ENCODE results near the gene PLCB1. TPM values are rescaled to one million over a fixed set of nuclear protein-coding genes. Genes with fewer than 3 reads are reported as not detected.

Gene PLCB1
- total and polyA plus RNA-seq, 7 donors, result 1.5 to 10.7 (median 4.2) TPM

- DNase-seq (no peak), ATAC-seq (no peak)
- no peak overlapping the region for H3K27ac ChIP-seq
- no peaks in the 10 kb centered on the region for H3K36me3 ChIP-seq (ENCODE audit: insufficient read depth in 1 of 2, low read depth in 1 of 2)
- WGBS, 3 donors, result 62 to 63% (median 63%) methylated on average over 3 of the region's 3 CpGs
- intact Hi-C loops (cut with DNase I), result no loop called here
- no peaks in the 10 kb centered on the region for H3K27me3 ChIP-seq (ENCODE audit: insufficient read depth in 3 of 3, low read length in 2 of 3)
- no peaks in the 10 kb centered on the region for H3K9me3 ChIP-seq
- H3K4me1 ChIP-seq, result peaks cover 10% of the 10 kb centered on the region
- H3K4me3 ChIP-seq, result no peak overlapping the region
- TF ChIP-seq CTCF (IDR thresholded peaks at IDR 0.05), result no peak
Observed at GRCh38 chr20:8219403-8219802, 87.3 kb downstream of the PLCB1 start.

- DNase-seq (no peak), ATAC-seq (no peak)
- Histone ChIP-seq H3K4me3 (no peak overlapping the region), H3K27me3 (ENCODE audit: insufficient read depth in 3 of 3, low read length in 2 of 3) (no peaks in the 10 kb centered on the region), H3K36me3 (ENCODE audit: insufficient read depth in 1 of 2, low read depth in 1 of 2) (no peaks in the 10 kb centered on the region), H3K27ac (no peak overlapping the region), H3K9me3 (no peaks in the 10 kb centered on the region), H3K4me1 (peaks cover 5% of the 10 kb centered on the region)
- no peak for TF ChIP-seq CTCF (IDR thresholded peaks at IDR 0.05)
- WGBS, 3 donors, result 7 to 11% (median 11%) methylated on average over 1 of the region's 1 CpG
- intact Hi-C loops (cut with DNase I), result no loop called here
Observed at GRCh38 chr20:8220716-8221115, 88.7 kb downstream of the PLCB1 start.

- H3K36me3 ChIP-seq (ENCODE audit: insufficient read depth in 1 of 2, low read depth in 1 of 2), result no peaks in the 10 kb centered on the region
- 90 to 92% (median 91%) methylated on average over 3 of the region's 3 CpGs for WGBS, 3 donors
- DNase-seq (no peak), ATAC-seq (no peak)
- intact Hi-C loops (cut with DNase I), result no loop called here
- TF ChIP-seq CTCF (IDR thresholded peaks at IDR 0.05), result no peak
- H3K27me3 ChIP-seq (ENCODE audit: insufficient read depth in 3 of 3, low read length in 2 of 3), result no peaks in the 10 kb centered on the region
- no peak overlapping the region for H3K27ac ChIP-seq
- H3K4me3 ChIP-seq, result no peak overlapping the region
- no peaks in the 10 kb centered on the region for H3K9me3 ChIP-seq
- H3K4me1 ChIP-seq, result peaks cover 5% of the 10 kb centered on the region
Observed at GRCh38 chr20:8221887-8222419, 89.9 kb downstream of the PLCB1 start.

GRCh38 chr20:8223091-8223870, 91.2 kb downstream of the PLCB1 start:
- Histone ChIP-seq H3K36me3 (ENCODE audit: insufficient read depth in 1 of 2, low read depth in 1 of 2) (no peaks in the 10 kb centered on the region), H3K27me3 (ENCODE audit: insufficient read depth in 3 of 3, low read length in 2 of 3) (no peaks in the 10 kb centered on the region), H3K27ac (no peak overlapping the region), H3K9me3 (no peaks in the 10 kb centered on the region), H3K4me3 (no peak overlapping the region), H3K4me1 (peaks cover 5% of the 10 kb centered on the region)
- TF ChIP-seq CTCF (IDR thresholded peaks at IDR 0.05), result no peak
- intact Hi-C loops (cut with DNase I), result no loop called here
- 77 to 89% (median 77%) methylated on average over 2 of the region's 2 CpGs for WGBS, 3 donors
- ATAC-seq (peak in 1 of 4 donors; percentile 52), DNase-seq (no peak)
